ENCODE results near the gene C2orf78. TPM values are rescaled to one million over a fixed set of nuclear protein-coding genes. Genes with fewer than 3 reads are reported as not detected.

The C2orf78 gene
- polyA plus RNA-seq, 1 donor from 2014 or later, result not detected

DNA sequence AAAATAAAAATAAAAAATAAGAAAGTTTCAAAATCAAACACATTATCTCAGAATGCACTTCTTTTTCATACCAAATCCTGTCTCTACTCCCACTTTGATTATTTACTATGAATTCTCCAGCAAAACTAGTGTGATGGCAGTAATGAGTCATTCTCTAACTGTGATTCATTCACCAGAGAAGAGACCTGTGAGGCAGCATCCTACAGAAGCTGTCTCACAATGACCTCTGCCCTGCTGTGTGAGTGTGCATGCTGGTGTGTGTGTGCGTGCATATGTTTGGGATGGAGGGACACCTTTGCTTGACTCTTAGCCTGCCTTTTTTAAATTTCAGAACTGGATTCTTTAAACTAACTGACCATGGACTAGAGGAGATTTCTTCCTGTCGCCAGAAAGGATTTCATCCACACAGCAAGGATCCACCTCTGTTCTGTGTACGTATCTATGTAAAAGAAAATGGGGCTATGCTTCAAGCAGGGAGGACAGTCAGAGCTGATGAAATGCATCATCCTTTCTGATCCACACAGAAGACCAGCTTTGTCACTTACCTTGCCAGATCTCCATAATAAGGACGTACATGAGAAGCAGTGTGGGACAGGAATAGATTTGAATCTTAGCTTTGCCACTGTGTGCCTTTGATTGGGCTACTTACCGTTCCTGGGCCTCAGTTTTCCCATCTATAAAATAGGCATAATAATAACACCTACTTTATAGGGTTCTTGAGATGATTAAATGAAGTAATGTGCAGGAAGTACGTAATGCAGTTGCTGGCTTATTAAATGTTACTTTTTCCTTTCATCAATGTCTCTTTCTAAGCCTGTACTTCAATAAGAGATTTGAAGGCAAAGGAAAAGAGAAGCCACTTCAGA, 76.0 kb downstream of the C2orf78 start:
- no peaks in the 10 kb centered on the region for H3K9me2 ChIP-seq (ENCODE audit: insufficient read depth, low read length)
- H3K36me3 ChIP-seq (ENCODE audit: insufficient read depth, low read length), result peaks cover 15% of the 10 kb centered on the region
- no peak overlapping the region for H3K27ac ChIP-seq (ENCODE audit: low read length)
- no peaks in the 10 kb centered on the region for H3K9me3 ChIP-seq (ENCODE audit: low read length)
- H3K27me3 ChIP-seq (ENCODE audit: insufficient read depth, low read depth, low read length), result no peaks in the 10 kb centered on the region
- TF ChIP-seq RAD21 (conservative IDR thresholded peaks at IDR 0.05), result no peak
- TF ChIP-seq, protein P1, sequence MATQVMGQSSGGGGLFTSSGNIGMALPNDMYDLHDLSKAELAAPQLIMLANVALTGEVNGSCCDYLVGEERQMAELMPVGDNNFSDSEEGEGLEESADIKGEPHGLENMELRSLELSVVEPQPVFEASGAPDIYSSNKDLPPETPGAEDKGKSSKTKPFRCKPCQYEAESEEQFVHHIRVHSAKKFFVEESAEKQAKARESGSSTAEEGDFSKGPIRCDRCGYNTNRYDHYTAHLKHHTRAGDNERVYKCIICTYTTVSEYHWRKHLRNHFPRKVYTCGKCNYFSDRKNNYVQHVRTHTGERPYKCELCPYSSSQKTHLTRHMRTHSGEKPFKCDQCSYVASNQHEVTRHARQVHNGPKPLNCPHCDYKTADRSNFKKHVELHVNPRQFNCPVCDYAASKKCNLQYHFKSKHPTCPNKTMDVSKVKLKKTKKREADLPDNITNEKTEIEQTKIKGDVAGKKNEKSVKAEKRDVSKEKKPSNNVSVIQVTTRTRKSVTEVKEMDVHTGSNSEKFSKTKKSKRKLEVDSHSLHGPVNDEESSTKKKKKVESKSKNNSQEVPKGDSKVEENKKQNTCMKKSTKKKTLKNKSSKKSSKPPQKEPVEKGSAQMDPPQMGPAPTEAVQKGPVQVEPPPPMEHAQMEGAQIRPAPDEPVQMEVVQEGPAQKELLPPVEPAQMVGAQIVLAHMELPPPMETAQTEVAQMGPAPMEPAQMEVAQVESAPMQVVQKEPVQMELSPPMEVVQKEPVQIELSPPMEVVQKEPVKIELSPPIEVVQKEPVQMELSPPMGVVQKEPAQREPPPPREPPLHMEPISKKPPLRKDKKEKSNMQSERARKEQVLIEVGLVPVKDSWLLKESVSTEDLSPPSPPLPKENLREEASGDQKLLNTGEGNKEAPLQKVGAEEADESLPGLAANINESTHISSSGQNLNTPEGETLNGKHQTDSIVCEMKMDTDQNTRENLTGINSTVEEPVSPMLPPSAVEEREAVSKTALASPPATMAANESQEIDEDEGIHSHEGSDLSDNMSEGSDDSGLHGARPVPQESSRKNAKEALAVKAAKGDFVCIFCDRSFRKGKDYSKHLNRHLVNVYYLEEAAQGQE (IDR thresholded peaks at IDR 0.05; ENCODE audit: borderline replicate concordance), result no peak
- no peak for TF ChIP-seq EZH2 (IDR thresholded peaks at IDR 0.05; ENCODE audit: borderline replicate concordance, insufficient read depth, low read length, poor library complexity, severe bottlenecking)
- no peak for TF ChIP-seq EP300 (conservative IDR thresholded peaks at IDR 0.05; ENCODE audit: poor library complexity, severe bottlenecking)
- no peak for TF ChIP-seq TAF1 (IDR thresholded peaks at IDR 0.05; ENCODE audit: low read depth)
- no peak for TF ChIP-seq POLR2AphosphoS5 (IDR thresholded peaks at IDR 0.05)
- no peaks in the 10 kb centered on the region for H3F3A ChIP-seq (ENCODE audit: insufficient read depth, low read length, poor library complexity, severe bottlenecking)
- H3K4me2 ChIP-seq (ENCODE audit: low read length), result no peak overlapping the region
- no peaks in the 10 kb centered on the region for H4K20me1 ChIP-seq (ENCODE audit: insufficient read depth)
- H3K79me2 ChIP-seq (replicated peaks; ENCODE audit: insufficient read depth, low read length), result no peaks in the 10 kb centered on the region
- no peak overlapping the region for H3K9ac ChIP-seq (ENCODE audit: low read length)
- no peak overlapping the region for H3K4me3 ChIP-seq (ENCODE audit: low read length)
- H2AFZ ChIP-seq (ENCODE audit: low read depth, low read length), result no peak overlapping the region

GRCh38 chr2:73862987-73863386, 79.0 kb downstream of the C2orf78 start:
- no peaks in the 10 kb centered on the region for H4K20me1 ChIP-seq (ENCODE audit: insufficient read depth)
- TF ChIP-seq POLR2AphosphoS5 (IDR thresholded peaks at IDR 0.05) (no peak), SMC3 (conservative IDR thresholded peaks at IDR 0.05; ENCODE audit: poor library complexity) (no peak), CTCF (IDR thresholded peaks at IDR 0.05; ENCODE audit: poor library complexity, severe bottlenecking) (no peak), TAF1 (IDR thresholded peaks at IDR 0.05; ENCODE audit: low read depth) (no peak), EP300 (conservative IDR thresholded peaks at IDR 0.05; ENCODE audit: poor library complexity, severe bottlenecking) (no peak), RAD21 (conservative IDR thresholded peaks at IDR 0.05) (no peak), MXI1 (conservative IDR thresholded peaks at IDR 0.05; ENCODE audit: poor library complexity, severe bottlenecking) (no peak), EZH2 (IDR thresholded peaks at IDR 0.05; ENCODE audit: borderline replicate concordance, insufficient read depth, low read length, poor library complexity, severe bottlenecking) (no peak)
- TF ChIP-seq, protein P1 (IDR thresholded peaks at IDR 0.05; ENCODE audit: borderline replicate concordance), result no peak

More at GRCh38 chr2:73862987-73863386, 79.0 kb downstream of the C2orf78 start:
- Histone ChIP-seq H3K9me3 (ENCODE audit: low read length) (no peaks in the 10 kb centered on the region), H3K9ac (ENCODE audit: low read length) (no peak overlapping the region), H3K9me2 (ENCODE audit: insufficient read depth, low read length) (no peaks in the 10 kb centered on the region), H3F3A (ENCODE audit: insufficient read depth, low read length, poor library complexity, severe bottlenecking) (no peaks in the 10 kb centered on the region), H2AFZ (ENCODE audit: low read depth, low read length) (no peak overlapping the region), H3K27ac (ENCODE audit: low read length) (no peak overlapping the region), H3K4me3 (ENCODE audit: low read length) (no peak overlapping the region), H3K27me3 (ENCODE audit: insufficient read depth, low read depth, low read length) (no peaks in the 10 kb centered on the region), H3K4me2 (ENCODE audit: low read length) (no peak overlapping the region), H3K36me3 (ENCODE audit: insufficient read depth, low read length) (peaks cover 11% of the 10 kb centered on the region), H3K79me2 (replicated peaks; ENCODE audit: insufficient read depth, low read length) (no peaks in the 10 kb centered on the region)
